Measurements from ENCODE around the gene CCR5.
A peak's percentile ranks its signal among the peaks of the same experiment; 100 is the strongest.

The CCR5 gene

DNA sequence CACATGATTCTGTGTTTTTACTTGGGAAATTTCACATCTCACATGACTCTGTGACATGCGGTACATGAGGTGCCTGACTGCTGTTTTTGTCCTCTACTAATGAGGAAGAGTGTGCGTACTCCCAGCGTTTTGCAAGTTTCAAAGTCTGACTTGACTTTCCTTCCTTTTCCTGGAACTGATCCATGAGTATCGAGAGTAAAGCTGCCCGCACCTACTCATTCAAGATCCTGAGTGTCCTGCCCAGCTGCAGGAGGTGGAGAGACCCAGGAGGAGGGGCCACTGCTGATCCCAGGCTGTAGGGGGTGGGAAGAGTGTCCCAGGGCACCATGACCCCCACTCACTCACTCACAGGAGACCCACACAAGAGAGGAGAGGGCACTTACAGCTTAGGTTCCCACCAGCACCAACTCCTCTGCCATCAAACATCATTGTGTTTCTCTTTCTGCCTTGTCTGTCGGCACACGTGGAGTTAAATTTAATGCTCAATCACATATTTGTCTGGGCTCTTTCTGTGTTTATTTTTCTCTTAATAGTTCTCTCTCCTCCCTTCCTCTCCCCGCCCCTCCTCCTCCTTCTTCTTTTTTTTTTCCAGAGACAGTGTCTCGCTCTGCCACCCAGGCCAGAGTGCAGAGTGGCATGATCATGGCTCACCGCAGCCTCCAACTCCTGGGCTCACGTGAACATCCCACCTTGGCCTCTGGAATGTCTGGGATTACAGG, 34.7 kb downstream of the CCR5 start:
- Histone ChIP-seq H3K4me1 (ENCODE audit: control insufficient read depth in 5 of 5, insufficient read depth in 5 of 5, low read length in 5 of 5) (peaks cover 0 to 53% (median 20%) of the 10 kb centered on the region in 5 donors), H3K4me3 (ENCODE audit: low read depth in 1 of 5, low read length in 5 of 5) (peak overlapping the region in 3 of 5 donors; percentile 18 to 34 (median 26)), H3K27ac (ENCODE audit: low read depth, low read length) (peak overlapping the region; percentile 74), H3K9me3 (ENCODE audit: control insufficient read depth in 5 of 5, low read length in 5 of 5) (no peaks in the 10 kb centered on the region), H3K9ac (ENCODE audit: low read length in 5 of 5) (peak overlapping the region; percentile 17 to 78 (median 31)), H3K36me3 (ENCODE audit: control insufficient read depth in 5 of 5, insufficient read depth in 5 of 5, low read length in 5 of 5) (no peaks in the 10 kb centered on the region), H3K27me3 (ENCODE audit: control insufficient read depth in 5 of 5, insufficient read depth in 4 of 5, low read length in 5 of 5) (no peaks in the 10 kb centered on the region)

DNA sequence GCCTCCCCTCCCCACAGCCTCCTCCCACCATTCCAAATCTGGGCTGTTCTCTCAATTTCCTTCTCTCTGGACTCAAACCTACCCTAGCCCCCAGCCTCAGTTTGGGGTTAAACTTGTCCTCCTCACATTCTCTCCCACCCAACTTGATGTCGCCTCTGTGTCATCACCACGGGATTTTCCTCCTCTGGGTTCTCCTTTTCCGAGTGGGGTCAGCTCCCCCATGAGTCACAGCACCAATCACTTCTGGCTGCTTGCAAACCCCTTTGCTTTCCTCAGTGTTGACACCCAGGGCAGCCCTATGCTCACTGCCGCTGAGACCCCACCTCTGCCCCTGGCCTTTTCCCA, 35.7 kb downstream of the CCR5 start:
- Histone ChIP-seq H3K27me3 (ENCODE audit: control insufficient read depth in 5 of 5, insufficient read depth in 4 of 5, low read length in 5 of 5) (no peaks in the 10 kb centered on the region), H3K36me3 (ENCODE audit: control insufficient read depth in 5 of 5, insufficient read depth in 5 of 5, low read length in 5 of 5) (no peaks in the 10 kb centered on the region), H3K4me1 (ENCODE audit: control insufficient read depth in 5 of 5, insufficient read depth in 5 of 5, low read length in 5 of 5) (peaks cover 0 to 57% (median 20%) of the 10 kb centered on the region in 5 donors), H3K27ac (ENCODE audit: low read depth, low read length) (peak overlapping the region; percentile 74), H3K9ac (ENCODE audit: low read length in 5 of 5) (peak overlapping the region; percentile 0 to 78 (median 51)), H3K9me3 (ENCODE audit: control insufficient read depth in 5 of 5, low read length in 5 of 5) (no peaks in the 10 kb centered on the region), H3K4me3 (ENCODE audit: low read depth in 1 of 5, low read length in 5 of 5) (peak overlapping the region in 3 of 5 donors; percentile 59 to 69 (median 60))

- peaks cover 0 to 57% (median 20%) of the 10 kb centered on the region in 5 donors for H3K4me1 ChIP-seq (ENCODE audit: control insufficient read depth in 5 of 5, insufficient read depth in 5 of 5, low read length in 5 of 5)
- H3K9ac ChIP-seq (ENCODE audit: low read length in 5 of 5) = peak within 1 kb of the TSS; percentile 2 to 78 (median 64)
- H3K4me3 ChIP-seq (ENCODE audit: low read depth in 1 of 5, low read length in 5 of 5) = peak within 1 kb of the TSS; percentile 28 to 69 (median 59)
These were observed 36.3 kb downstream of the CCR5 start, which contains the start of the genes CCR5AS and CCRL2 for GRCh38 chr3:46406788-46407611. Gene CCR5AS, minus strand, starts transcription at chr3:46407066. Gene CCRL2, plus strand, starts transcription at chr3:46407259. Its CDS starts 821 bp downstream, at chr3:46408080.

GRCh38 chr3:46407970-46408369, 37.2 kb downstream of the CCR5 start:
- peak overlapping the region; percentile 74 for H3K27ac ChIP-seq (ENCODE audit: low read depth, low read length)
- no peaks in the 10 kb centered on the region for H3K36me3 ChIP-seq (ENCODE audit: control insufficient read depth in 5 of 5, insufficient read depth in 5 of 5, low read length in 5 of 5)
- H3K4me1 ChIP-seq (ENCODE audit: control insufficient read depth in 5 of 5, insufficient read depth in 5 of 5, low read length in 5 of 5) = peaks cover 0 to 66% (median 20%) of the 10 kb centered on the region in 5 donors
- H3K9me3 ChIP-seq (ENCODE audit: control insufficient read depth in 5 of 5, low read length in 5 of 5) = no peaks in the 10 kb centered on the region
- H3K4me3 ChIP-seq (ENCODE audit: low read depth in 1 of 5, low read length in 5 of 5) = peak overlapping the region in 4 of 5 donors; percentile 51 to 69 (median 60)
- H3K27me3 ChIP-seq (ENCODE audit: control insufficient read depth in 5 of 5, insufficient read depth in 4 of 5, low read length in 5 of 5) = no peaks in the 10 kb centered on the region
- H3K9ac ChIP-seq (ENCODE audit: low read length in 5 of 5) = peak overlapping the region in 4 of 5 donors; percentile 1 to 78 (median 50)

More at GRCh38 chr3:46406788-46407611, 36.3 kb downstream of the CCR5 start, which contains the start of the genes CCR5AS and CCRL2:
- Histone ChIP-seq H3K27ac (ENCODE audit: low read depth, low read length) (peak within 1 kb of the TSS; percentile 74), H3K27me3 (ENCODE audit: control insufficient read depth in 5 of 5, insufficient read depth in 4 of 5, low read length in 5 of 5) (no peaks in the 10 kb centered on the region), H3K36me3 (ENCODE audit: control insufficient read depth in 5 of 5, insufficient read depth in 5 of 5, low read length in 5 of 5) (no peaks in the 10 kb centered on the region), H3K9me3 (ENCODE audit: control insufficient read depth in 5 of 5, low read length in 5 of 5) (no peaks in the 10 kb centered on the region)

DNA sequence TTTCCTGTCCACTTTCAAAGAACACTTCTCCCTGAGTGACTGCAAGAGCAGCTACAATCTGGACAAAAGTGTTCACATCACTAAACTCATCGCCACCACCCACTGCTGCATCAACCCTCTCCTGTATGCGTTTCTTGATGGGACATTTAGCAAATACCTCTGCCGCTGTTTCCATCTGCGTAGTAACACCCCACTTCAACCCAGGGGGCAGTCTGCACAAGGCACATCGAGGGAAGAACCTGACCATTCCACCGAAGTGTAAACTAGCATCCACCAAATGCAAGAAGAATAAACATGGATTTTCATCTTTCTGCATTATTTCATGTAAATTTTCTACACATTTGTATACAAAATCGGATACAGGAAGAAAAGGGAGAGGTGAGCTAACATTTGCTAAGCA, 38.1 kb downstream of the CCR5 start:
- Histone ChIP-seq H3K4me1 (ENCODE audit: control insufficient read depth in 5 of 5, insufficient read depth in 5 of 5, low read length in 5 of 5) (peaks cover 0 to 73% (median 20%) of the 10 kb centered on the region in 5 donors), H3K4me3 (ENCODE audit: low read depth in 1 of 5, low read length in 5 of 5) (peak overlapping the region in 3 of 5 donors; percentile 59 to 69 (median 60)), H3K9ac (ENCODE audit: low read length in 5 of 5) (no peak overlapping the region), H3K27ac (ENCODE audit: low read depth, low read length) (peak overlapping the region; percentile 74), H3K36me3 (ENCODE audit: control insufficient read depth in 5 of 5, insufficient read depth in 5 of 5, low read length in 5 of 5) (no peaks in the 10 kb centered on the region), H3K9me3 (ENCODE audit: control insufficient read depth in 5 of 5, low read length in 5 of 5) (no peaks in the 10 kb centered on the region), H3K27me3 (ENCODE audit: control insufficient read depth in 5 of 5, insufficient read depth in 4 of 5, low read length in 5 of 5) (no peaks in the 10 kb centered on the region)

GRCh38 chr3:46409739-46410489, 39.2 kb downstream of the CCR5 start:
- Histone ChIP-seq H3K9me3 (ENCODE audit: control insufficient read depth in 5 of 5, low read length in 5 of 5) (no peaks in the 10 kb centered on the region), H3K27me3 (ENCODE audit: control insufficient read depth in 5 of 5, insufficient read depth in 4 of 5, low read length in 5 of 5) (no peaks in the 10 kb centered on the region), H3K4me3 (ENCODE audit: low read depth in 1 of 5, low read length in 5 of 5) (no peak overlapping the region), H3K36me3 (ENCODE audit: control insufficient read depth in 5 of 5, insufficient read depth in 5 of 5, low read length in 5 of 5) (no peaks in the 10 kb centered on the region), H3K9ac (ENCODE audit: low read length in 5 of 5) (no peak overlapping the region), H3K4me1 (ENCODE audit: control insufficient read depth in 5 of 5, insufficient read depth in 5 of 5, low read length in 5 of 5) (peaks cover 0 to 74% (median 20%) of the 10 kb centered on the region in 5 donors), H3K27ac (ENCODE audit: low read depth, low read length) (no peak overlapping the region)

DNA sequence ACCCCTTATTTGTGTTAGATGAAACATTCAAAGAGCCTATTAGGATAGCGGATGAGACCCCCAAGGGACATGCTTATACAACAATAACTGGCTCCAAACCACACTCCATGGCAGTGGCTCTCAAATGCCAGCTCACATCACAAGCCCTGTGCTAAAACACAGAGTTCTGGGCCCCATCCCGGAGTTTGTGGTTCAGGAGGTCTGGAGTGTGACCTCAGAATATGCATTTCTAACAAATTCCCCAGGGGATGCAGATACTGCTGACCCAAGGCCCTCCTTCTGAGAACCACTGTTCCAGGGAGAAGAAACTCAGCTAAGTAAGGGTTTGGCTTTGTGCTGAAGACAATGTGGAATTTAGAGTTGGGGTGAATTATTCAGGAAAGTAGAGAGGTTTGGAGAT, 39.9 kb downstream of the CCR5 start:
- Histone ChIP-seq H3K4me3 (ENCODE audit: low read depth in 1 of 5, low read length in 5 of 5) (no peak overlapping the region), H3K9me3 (ENCODE audit: control insufficient read depth in 5 of 5, low read length in 5 of 5) (no peaks in the 10 kb centered on the region), H3K27ac (ENCODE audit: low read depth, low read length) (no peak overlapping the region), H3K27me3 (ENCODE audit: control insufficient read depth in 5 of 5, insufficient read depth in 4 of 5, low read length in 5 of 5) (no peaks in the 10 kb centered on the region), H3K36me3 (ENCODE audit: control insufficient read depth in 5 of 5, insufficient read depth in 5 of 5, low read length in 5 of 5) (no peaks in the 10 kb centered on the region), H3K9ac (ENCODE audit: low read length in 5 of 5) (no peak overlapping the region), H3K4me1 (ENCODE audit: control insufficient read depth in 5 of 5, insufficient read depth in 5 of 5, low read length in 5 of 5) (peaks cover 0 to 73% (median 16%) of the 10 kb centered on the region in 5 donors)

- H3K4me1 ChIP-seq (ENCODE audit: control insufficient read depth in 5 of 5, insufficient read depth in 5 of 5, low read length in 5 of 5) = peaks cover 0 to 73% (median 14%) of the 10 kb centered on the region in 5 donors
- H3K9ac ChIP-seq (ENCODE audit: low read length in 5 of 5) = no peak overlapping the region
- H3K36me3 ChIP-seq (ENCODE audit: control insufficient read depth in 5 of 5, insufficient read depth in 5 of 5, low read length in 5 of 5) = no peaks in the 10 kb centered on the region
- no peaks in the 10 kb centered on the region for H3K9me3 ChIP-seq (ENCODE audit: control insufficient read depth in 5 of 5, low read length in 5 of 5)
- no peaks in the 10 kb centered on the region for H3K27me3 ChIP-seq (ENCODE audit: control insufficient read depth in 5 of 5, insufficient read depth in 4 of 5, low read length in 5 of 5)
- no peak overlapping the region for H3K27ac ChIP-seq (ENCODE audit: low read depth, low read length)
- H3K4me3 ChIP-seq (ENCODE audit: low read depth in 1 of 5, low read length in 5 of 5) = no peak overlapping the region
These were observed 40.5 kb downstream of the CCR5 start for GRCh38 chr3:46411271-46411670.

DNA sequence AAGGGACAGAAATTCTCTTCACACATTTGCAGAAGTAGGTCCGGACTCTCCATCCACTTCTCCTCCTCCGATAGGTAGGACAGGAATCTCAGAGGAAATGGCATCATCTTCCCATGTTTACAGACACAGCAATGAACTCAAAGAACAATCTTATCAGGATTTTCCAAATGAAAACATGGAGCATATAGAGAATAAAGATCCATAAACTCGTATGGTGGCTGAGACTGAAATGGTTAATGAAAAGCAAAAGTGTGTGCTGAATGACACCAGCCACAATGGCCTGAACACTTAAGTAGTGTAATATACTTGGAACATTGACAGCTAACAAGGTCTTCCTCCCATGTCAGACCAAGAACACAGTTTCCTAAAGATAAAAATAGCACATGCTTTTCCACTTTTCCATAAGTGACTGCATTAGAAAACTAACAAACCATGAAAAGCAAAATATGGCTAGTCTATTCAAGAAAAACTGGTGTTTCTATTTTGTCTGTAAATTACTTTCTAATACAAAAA, 42.1 kb downstream of the CCR5 start:
- H3K9ac ChIP-seq (ENCODE audit: low read length in 5 of 5) = no peak overlapping the region
- H3K4me1 ChIP-seq (ENCODE audit: control insufficient read depth in 5 of 5, insufficient read depth in 5 of 5, low read length in 5 of 5) = peaks cover 0 to 60% (median 7%) of the 10 kb centered on the region in 5 donors
- peak overlapping the region; percentile 42 for H3K27ac ChIP-seq (ENCODE audit: low read depth, low read length)

More for the DNA sequence above, 42.1 kb downstream of the CCR5 start:
- Histone ChIP-seq H3K4me3 (ENCODE audit: low read depth in 1 of 5, low read length in 5 of 5) (peak overlapping the region in 1 of 5 donors; percentile 10), H3K27me3 (ENCODE audit: control insufficient read depth in 5 of 5, insufficient read depth in 4 of 5, low read length in 5 of 5) (no peaks in the 10 kb centered on the region), H3K36me3 (ENCODE audit: control insufficient read depth in 5 of 5, insufficient read depth in 5 of 5, low read length in 5 of 5) (no peaks in the 10 kb centered on the region), H3K9me3 (ENCODE audit: control insufficient read depth in 5 of 5, low read length in 5 of 5) (no peaks in the 10 kb centered on the region)
